ENCODE data around the gene WDFY2. TPM values are rescaled to one million over a fixed set of nuclear protein-coding genes. Genes with fewer than 3 reads are reported as not detected.

WDFY2 gene
- total and polyA plus RNA-seq, 2 of the 8 experiments (the other 6 are each of a cell fraction or from before 2014, with no cell fraction given): 13.9 to 29.0 TPM

DNA sequence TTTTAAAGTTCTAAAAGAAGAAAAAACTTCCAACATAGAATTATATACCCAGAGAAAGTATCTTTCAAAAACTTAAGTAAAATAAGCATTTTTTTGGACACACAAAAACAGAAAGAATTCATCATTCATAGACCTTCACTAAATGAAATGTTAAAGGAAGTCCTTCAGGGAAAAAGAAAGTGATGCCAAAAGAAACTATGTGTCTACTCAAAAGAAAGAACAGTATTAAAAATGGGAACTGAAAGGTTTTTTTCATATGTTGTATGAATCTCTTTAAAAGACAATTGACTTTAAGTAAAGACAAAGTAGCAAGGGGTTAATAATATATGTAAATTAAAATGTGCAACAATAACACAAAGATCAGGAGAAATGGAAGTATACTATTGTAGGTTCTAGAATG is 123.2 kb downstream of the WDFY2 start (continued):
- TF ChIP-seq BCL11A (IDR thresholded peaks at IDR 0.05; ENCODE audit: low read depth in 2 of 2, low read length in 2 of 2): no peak

Measured in H1 (cell line).